Stimulated activated CD4-positive, alpha-beta T cell treated with anti-CD3 and anti-CD28 coated beads, Interleukin-2, amount 100 ng/mL, for 4 hours (primary cell): ENCODE data around the gene TMPRSS3.

Experiments
- DNase-seq: peaks from one replicate; pipeline ENCODE4 v3.0.0-alpha.2; 2020; ENCODE audit warnings: low read depth

Gene TMPRSS3

DNA sequence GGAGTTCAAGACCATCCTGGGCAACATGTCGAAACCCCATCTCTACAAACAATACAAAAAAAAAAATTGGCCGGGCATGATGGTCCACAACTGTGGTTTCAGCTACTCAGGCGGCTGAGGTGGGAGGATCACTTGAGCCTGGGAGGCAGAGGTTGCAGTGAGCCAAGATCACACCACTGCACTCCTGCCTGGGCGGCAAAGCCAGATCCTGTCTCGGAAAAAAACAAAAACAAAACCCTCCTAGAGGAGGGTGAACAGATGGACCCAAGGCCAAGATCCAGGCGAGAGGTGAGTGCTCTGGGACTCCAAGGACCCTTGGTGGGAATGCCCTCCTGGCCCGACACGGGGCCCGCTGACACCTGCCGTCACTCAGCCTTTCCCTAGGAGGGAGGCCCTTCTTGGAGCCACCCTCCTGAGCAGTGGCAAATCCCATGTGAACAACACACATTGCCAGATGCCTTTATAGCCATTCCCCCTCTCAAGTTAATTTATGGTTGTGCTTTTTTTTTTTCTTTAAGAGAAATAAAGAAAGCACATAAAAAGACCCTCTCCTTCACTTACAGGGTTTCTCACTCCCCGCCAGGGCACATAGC is 45.4 kb downstream of the TMPRSS3 start:
- DNase-seq, result no peak

DNA sequence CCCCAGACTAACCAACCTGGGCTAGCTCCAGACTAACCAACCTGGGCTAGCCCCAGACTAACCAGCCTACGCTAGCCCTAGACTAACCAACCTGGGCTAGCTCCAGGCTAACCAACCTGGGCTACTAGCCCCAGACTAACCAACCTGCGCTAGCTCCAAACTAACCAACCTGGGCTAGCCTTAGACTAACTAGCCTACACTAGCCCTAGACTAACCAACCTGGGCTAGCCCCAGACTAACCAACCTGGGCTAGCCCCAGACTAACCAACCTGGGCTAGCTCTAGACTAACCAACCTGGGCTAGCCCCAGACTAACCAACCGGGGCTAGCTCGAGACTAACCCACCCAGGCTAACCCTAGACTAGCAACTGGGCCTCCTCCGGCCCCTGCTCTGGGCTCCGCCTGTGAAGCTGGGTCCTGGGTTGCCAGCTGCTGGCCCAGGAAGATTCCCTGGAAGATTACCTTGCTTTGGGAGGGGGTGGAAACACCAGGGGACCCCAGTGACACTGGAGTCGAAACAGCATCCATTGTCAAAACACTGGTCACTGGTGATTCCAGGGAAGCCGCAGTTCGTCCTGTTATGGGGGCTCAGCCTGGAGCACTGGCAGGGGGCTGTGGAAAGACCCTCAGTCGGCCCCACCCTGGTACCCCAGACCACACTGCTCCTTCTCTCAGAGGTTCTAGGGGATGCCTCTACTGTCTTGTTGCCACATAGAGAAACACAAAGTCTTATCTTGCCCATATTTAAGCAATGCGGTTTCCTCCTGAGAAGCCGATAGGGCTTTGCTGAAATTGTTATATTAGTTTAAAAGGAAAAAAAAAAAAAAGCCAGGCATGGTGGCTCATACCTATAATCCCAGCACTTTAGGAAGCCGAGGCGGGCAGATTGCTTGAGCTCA is 46.2 kb downstream of the TMPRSS3 start:
- no peak for DNase-seq

GRCh38 chr21:42348762-42349161 is 47.1 kb downstream of the TMPRSS3 start:
- no peak for DNase-seq

DNA sequence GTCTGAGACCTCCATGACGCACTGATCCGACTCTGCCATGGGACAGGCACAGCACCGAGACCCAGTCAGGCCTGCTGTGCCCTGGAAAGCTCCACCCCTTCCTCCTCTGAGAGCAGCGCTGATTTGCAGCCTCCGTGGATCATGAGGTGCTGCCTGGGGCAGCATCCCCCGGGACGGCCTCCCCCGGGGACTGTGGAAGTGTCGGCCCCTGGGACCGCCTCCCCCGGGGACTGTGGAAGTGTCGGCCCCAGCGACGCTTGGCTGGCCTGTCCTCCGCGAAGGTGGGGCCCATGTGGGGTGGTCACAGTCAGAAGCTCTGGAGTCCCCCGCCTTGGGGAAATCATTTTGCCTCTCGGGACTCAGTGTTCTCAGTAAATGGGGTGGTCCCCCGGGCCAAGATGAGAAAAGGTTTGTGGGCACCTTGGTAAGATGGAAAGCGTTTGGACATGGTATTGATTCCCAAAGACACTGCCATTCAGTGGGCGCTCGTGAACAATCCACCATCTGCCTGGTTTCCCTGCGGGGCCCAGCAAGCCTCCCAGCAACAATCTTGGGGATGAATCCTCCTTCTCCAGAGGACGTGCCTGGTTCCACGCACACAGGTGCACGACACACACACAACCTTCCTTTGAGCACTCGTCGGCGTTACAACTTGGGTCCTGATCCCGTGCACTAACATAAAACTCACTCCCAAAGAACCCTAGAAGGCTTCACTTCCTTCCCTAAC is 48.1 kb downstream of the TMPRSS3 start:
- no peak for DNase-seq

- DNase-seq, result no peak
Measured at GRCh38 chr21:42346866-42347600, 48.8 kb downstream of the TMPRSS3 start.

GRCh38 chr21:42346441-42346840 is 49.4 kb downstream of the TMPRSS3 start:
- DNase-seq, result no peak

GRCh38 chr21:42344631-42345030 is 51.2 kb downstream of the TMPRSS3 start:
- DNase-seq, result no peak

DNA sequence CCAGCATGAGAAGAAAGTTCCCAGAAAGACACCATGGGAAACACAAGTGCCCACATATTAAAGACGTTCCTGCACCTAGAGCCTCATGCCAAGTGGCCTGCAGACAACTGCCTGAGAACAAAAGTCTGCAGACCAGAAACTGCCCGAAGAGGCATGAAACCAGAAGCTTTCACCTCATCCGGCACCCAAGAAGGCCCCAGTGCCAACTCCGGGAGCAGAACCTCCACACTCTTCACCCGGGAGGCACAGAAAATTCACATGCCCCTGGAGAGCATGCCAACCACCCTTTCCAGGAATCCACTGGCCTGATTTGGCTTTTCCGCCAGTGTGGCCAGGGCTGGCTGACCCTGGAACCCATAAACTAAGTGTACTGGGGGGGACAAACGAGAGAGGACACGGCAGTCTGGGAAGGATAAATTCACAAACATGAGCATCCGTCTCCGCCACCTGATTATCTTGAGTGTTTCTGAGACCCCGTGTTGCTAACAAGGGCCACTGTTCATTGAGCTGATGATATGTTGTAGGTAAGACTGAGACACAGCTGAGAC is 51.8 kb downstream of the TMPRSS3 start:
- DNase-seq, result no peak

DNA sequence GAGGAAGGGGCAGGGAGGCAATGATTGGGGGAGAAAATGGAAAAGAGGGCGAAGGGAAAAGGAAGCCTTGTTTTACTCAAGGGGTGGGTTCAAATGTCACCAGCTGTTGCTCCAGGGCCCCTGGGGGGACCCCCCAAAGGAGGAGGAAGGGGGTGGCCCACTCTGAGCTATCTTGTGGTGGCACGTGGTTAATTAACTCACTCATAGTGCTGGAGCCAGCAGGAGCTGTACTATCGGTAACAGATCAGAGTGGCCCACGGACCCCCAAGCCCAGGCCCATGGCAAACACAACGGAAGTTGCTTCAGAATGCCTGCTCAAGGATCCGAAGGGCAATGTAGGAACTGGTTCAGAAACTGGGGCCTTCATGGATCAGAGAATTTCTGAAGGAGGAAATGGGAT is 52.3 kb downstream of the TMPRSS3 start:
- no peak for DNase-seq

- no peak for DNase-seq
Measured at GRCh38 chr21:42343101-42343500, 52.8 kb downstream of the TMPRSS3 start.

GRCh38 chr21:42341776-42342542 is 53.9 kb downstream of the TMPRSS3 start:
- DNase-seq, result no peak

- DNase-seq, result no peak
Measured at GRCh38 chr21:42340187-42341050, 55.4 kb downstream of the TMPRSS3 start.

DNA sequence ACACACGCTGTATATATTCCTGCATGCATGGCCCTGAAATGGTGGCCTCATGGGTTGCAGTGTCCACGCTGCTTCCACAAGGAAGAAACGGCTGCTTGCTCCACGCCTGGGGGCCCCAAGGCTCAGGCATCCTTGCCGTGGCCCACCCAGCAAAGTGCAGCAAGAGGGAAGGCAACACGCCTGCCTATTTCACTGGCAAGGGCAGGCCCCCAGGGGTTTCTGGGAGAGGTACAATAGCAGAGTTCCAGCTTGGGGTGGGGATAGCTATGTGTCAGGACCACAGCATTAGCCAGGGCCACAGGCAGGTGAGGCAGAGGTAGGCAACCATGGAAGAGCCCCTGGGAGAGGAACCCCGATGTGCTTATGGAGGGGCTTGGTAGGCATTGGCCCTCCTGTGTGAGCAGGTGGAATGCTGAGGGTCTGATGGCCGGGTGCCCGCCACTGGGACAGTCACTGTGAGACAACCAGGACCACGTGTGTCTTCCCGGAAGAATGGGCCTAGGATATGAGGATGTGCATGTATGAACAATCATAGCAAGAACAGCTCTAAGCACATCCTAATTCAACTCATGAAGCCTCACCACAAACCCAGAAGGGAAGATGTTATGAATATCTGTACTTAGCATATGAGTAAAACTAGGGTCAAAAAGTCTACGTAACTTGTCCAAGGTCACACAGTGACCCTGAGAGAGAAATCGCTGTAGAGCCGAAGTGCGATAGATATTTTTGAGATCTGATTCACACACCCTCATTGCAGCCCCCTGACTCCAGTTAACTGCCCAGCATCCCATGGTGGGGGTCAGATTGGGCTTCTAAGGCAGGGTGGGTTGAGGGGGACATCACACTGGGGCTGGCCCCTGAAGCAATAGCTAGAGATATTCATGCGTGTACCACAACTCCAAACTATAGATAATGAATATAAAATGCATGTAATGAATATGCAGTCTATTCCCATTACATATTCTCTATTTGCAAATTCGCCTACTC is 56.8 kb downstream of the TMPRSS3 start:
- DNase-seq, result no peak

DNA sequence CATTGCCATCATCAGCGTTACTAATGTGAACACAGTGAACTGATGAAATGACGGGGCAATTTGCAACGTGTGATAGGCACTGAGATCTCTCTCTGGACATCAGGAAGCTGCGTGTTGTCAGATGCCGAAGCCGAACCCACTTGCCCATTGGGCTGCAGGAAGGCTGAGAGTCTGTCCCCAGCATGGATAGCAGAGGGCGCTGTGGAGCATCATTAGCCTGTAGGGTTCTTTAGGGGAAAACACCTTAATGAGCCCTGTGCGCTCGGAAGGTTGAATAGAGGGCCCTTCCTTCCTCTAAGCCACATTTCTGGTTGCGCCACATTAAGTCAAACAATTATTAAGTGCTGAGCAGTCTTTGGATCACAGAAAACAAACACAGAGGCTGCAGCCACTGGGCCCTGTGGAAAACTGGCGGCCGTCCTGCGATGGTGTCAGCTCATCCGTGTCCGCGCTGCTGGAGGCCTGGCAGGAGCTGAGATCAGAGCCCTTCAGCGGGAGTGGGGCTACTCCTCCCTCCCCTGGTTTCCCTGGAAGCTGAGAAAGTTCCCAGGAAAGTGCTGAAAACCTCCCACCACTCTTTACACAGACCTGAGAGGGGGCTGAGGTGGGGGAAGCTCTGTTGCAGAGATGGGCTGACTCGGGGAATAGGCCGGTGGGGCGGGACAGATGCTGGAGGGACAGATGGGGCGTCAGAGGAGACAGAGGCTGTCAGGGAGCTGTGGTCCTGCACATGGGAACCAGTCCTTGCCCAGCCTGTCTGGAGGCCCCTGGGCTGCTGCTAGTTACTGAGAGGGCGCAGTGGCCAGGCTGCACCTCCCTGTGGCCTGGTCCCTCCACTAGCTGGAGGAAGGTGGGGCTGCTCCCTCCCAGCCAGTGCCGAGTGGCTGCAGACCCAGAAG is 57.8 kb downstream of the TMPRSS3 start:
- peak; percentile 79 for DNase-seq

DNA sequence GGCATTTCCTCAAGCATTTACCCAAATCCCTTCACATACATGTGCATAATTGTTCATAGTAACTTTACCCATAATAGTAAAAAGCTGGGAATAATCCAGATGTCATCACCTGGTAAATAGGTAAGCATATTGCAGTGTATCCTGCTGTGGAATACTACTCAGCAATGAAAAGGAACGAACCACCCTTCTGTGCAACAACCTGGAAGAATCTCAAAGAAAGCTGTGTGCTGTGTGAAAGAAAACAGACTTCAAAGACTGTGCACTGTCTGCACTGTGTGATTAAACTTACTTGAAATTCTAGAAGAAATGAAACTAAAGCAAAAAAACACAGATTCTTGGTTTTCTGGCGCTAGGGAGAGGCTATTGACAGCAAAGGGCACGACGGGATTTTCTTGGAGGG is 58.6 kb downstream of the TMPRSS3 start:
- DNase-seq, result no peak

DNA sequence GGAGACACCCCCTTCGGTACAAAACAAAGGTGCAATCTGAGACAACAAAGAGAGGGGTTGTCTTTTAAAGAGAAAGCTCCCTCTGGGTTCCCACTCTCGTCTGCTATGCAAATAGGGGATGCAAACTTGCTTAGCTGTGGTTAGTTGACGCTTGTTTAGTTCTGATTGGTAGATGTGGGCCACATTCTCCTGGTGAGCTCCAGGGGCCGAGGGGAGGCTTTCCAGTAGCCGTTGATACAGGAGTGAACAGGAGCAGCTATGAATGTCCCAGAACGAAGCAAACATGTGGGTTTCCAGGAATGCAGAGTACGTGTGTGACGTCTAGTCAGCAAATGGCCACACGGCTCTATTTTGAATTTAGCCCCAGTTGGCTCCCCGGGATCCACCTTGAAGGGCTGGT is 59.8 kb downstream of the TMPRSS3 start:
- no peak for DNase-seq

DNA sequence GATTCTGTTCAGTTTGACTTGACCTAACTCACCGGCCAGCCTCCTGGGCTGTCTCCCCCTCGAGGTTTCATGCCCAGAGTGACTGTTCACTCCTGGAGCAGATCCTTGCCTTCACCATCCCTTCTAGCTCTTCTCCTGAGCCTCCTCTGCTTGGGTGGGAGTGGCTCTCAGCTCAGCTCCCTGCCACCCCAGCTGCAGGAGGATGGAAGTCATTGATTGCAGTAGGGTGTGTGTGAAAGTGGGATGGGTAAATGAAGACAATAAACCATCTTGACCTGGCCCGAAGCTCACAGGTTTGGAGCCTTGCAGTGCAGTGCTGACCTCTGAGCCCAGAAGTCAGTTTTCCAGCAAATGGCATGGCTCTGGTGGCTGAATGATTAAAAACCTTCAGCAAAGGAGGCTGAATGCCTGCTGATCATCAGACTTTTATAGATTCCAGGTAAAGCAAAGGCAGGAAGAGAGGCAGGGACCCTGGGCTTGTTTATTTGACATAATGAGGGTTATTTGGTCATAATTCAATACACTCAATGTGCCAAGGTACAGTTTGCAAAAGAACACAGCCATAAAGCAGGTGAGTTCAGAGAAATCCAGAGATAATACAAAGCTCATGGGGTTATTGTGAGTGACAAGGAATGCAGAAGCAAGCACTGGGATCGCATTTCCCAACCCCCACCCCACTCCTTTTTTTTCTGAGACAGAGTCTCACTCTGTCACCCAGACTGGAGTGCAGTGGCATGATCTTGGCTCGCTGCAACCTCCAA is 63.1 kb downstream of the TMPRSS3 start:
- DNase-seq, result no peak
